HK-2 (cell line): ENCODE measurements around the gene RAP2C.

Experiments
- DNase-seq: peaks from one replicate; pipeline ENCODE4 v3.0.0-alpha.2; 2018; ENCODE audit not compliant: unreplicated experiment

RAP2C gene

DNA sequence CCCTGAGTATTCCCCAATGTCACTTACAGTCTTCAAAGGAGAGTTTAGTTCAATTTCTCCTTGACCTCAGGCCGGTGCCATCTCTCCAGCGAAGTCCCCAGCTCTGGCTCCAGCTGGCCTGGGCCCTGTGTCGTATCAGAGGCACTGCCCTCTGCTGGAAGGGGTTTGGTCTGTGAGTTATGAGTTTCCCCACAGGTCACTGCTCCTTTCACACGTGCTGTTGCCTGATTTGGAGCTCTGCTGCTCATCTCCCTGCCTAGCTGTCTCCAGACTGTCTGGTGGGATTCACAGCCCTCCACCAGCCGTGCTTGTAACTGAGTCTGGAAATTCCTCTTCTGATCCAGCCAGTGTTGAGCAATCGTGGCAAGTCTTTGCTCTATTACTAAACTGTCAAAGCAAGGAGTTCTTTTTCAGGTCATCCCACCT lies at the start of gene RAP2C:
RAP2C (minus strand) TSS at position 105 of the 426 bp plus-strand sequence. CDS start 2,179 bp downstream, outside the sequence.
- DNase-seq = peak; percentile 61

DNA sequence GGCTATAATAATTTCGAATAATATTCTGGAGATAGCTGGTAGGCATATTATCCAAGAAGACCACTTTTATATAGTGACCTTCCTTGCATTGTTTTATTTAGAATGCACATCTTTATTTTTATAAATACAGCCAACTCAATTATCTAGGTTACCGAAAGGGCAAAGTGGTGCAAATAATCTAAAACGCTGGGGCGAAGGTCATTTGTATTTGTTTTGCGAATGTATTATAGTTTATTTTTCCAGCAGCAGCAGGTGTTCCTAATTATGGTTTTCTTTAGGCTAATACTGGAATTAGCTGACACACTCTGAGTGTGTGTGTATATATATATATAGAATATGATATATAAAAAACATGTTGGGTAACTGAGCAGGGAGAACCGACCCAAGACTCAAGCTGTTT lies 48.1 kb upstream of the RAP2C start:
- DNase-seq = no peak

DNA sequence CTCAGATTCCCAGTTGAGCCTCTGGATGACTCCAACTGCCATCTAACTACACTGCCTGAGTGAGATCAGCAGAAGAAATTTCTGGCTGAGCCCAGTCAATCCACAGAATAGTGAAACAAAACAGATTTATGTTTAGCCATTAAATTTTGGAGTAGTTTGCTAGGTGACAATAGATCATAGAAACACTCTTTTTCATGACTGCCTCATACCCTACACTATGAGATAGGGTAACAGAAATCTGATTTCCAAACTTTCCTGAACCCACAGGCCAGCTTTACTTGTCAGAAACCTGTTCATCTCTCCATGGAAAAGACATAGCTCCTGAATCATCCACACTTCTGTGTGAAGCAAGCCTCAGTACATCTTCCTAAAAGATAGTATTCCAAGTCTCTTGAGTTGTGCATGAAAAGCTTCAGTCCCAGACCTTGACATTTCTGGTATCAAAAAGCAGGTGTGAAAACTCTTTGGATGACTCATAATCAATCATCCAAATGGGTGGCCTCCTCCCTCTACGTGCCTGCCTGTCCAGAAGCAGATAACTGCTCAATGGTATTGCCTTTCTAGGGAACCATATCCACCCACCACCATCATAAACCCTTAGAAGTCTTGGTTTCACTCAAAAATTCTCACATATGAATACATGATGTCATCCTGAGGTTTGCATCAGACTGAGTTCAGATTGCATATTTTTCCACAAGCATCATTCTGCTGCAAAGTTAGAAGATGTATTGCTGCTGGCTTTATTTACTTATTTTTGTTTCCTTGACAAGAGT lies 47.5 kb upstream of the RAP2C start:
- no peak for DNase-seq

DNA sequence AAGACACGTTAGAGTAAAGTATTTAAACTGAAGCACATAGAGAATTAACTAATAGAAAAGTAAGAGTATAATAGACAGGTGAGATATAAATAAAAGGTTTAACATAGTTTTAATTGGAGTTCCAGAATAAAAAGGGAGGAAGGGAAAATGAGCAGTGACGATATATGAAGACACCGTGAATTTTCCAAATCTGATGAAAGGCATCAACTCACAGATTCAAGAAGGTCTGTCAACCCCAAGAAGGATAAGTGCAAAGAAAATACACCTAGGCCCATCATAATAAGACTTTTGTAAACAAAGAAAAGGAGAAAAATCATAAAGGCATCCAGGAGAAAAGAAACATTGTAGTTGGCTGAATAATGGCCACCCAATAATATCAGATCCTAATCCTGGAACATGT lies 43.9 kb upstream of the RAP2C start:
- DNase-seq = no peak

DNA sequence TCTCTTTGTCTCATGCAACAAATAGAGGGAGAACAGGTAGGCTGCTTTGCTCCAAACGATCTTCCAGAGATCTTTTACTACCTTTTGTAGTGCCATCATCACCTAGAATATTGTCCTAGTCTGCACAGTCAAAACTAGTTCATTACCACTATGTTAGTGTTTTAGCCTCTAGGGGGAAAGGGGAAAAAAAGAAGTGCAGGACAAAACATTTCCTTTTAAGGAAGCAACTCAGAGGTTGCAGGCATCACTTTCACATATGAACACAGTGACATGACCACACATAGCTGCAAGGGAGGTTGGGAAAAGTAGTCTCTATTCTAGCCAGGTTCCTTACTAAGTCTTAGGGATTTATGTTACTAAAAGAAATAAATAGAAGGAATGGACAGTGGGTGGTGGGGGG lies 39.3 kb upstream of the RAP2C start:
- DNase-seq = no peak

DNA sequence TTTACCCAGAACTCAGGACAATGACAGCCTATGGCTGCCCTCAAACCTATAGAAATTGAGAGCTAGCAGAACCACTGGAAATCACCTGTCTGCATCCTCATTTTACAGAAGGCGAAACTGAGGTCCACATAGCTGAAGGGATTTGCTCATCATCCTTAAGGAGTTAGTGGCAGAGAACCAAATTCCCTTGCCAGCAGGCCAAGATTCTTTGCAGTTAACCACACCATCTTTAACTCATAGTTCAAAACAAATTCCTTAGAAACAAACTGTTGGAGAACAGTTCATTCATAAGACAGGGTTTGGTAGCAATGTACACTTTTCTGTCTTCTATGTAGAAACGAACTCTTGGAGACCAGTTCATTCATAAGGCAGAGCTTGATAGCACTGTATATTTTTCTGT lies 37.9 kb upstream of the RAP2C start:
- DNase-seq = no peak

DNA sequence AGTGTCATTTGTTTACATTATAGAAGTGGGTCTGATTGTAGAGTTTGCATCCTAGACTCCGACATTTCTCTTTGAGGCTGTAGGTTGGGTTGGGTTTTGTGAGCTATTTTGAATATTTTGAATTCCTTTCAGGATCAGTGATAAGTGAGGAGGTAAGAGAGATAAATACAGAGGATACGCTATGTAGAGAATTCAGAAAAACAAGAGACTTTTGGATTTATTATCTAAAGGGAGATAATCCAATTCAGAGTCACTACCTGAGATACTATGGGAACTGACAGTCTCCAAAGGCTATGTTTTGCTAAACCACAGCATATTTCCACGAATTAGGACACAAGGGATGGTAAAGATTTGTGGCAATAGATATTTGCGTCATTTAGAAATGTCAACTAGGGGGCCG lies 16.9 kb upstream of the RAP2C start:
- no peak for DNase-seq

DNA sequence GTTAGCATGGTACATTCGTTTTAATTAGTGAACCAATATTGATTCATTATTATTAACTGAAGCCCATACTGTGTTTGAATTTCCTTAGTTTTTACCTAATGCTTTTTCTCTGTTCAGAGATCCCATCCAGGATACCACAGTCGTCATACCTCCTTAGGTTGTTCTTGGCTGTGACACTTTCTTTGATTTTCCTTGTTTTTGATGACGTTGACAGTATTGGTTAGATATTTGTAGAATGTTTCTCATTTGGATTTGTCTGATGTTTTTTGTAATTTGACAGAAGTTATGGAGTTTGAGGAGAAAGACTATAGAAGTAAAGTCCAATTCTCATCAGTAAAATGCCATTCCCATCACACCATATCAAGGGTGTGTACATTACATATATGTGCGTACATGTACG lies 16.2 kb upstream of the RAP2C start:
- DNase-seq = no peak

DNA sequence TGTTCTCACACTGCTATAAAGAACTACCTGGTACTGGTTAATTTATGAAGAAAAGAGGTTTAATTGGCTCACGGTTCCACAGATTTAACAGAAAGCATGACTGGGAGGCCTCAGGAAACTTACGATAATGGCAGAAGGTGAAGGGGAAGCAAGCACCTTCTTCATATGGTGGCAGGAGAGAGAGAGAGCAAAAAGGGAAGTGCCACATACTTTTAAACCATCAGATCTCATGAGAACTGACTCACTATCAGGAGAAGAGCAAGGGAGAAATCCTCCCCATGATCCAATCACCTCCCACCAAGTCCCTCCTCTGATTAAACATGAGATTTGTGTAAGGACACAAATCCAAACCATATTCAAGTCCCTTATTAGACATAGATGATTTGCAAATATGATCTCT lies 12.3 kb upstream of the RAP2C start:
- DNase-seq = no peak

DNA sequence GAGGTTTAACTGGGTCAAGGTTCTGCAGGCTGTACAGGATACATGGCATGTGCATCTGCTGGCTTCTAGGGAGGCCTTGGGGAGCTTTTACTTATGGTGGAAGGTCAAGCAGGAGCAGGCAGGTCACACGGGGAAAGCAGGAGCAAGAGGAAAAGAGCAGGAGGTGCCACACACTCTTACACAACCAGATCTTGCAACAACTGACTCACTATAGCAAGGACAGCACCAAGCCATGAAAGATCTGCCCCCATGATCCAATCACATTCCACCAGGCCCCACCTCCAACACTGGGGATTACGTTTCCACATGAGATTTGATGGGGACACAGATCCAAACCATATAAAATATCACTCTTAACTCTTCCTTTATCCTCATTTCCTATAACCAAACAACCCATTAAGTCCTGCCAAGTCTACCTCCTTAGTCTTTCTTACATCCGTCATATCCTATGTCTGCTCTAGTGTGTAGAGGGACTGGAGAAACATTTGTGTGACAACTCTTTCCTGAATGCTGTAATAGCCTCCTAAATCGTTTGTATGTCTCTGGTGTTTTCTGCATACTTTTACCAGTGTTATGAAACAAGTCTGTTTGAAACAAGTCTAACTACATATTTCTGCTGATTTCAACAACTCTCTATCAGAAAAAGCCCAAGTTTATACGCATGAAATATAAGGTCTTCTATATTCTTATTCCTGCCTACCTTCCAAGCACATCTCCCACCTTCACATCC lies 8.3 kb upstream of the RAP2C start:
- no peak for DNase-seq

DNA sequence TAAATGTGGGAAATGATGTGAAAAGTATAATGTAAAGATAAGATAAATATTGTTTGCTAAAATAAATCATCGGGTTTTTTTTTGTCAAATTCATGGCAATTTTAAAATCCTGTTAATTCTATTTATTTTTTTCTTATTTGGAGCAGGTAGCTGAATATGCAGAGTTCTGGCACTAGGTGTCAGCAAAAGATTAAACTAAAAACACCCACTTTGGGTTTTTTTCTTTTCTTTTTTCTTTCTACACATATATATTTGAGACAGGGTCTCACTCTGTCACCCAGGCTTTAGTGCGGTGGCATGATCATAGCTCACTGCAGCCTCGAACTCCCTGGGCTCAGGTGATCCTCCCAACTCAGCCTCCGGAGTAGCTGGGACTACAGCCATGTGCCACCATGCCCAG lies 6.9 kb upstream of the RAP2C start:
- DNase-seq = no peak

DNA sequence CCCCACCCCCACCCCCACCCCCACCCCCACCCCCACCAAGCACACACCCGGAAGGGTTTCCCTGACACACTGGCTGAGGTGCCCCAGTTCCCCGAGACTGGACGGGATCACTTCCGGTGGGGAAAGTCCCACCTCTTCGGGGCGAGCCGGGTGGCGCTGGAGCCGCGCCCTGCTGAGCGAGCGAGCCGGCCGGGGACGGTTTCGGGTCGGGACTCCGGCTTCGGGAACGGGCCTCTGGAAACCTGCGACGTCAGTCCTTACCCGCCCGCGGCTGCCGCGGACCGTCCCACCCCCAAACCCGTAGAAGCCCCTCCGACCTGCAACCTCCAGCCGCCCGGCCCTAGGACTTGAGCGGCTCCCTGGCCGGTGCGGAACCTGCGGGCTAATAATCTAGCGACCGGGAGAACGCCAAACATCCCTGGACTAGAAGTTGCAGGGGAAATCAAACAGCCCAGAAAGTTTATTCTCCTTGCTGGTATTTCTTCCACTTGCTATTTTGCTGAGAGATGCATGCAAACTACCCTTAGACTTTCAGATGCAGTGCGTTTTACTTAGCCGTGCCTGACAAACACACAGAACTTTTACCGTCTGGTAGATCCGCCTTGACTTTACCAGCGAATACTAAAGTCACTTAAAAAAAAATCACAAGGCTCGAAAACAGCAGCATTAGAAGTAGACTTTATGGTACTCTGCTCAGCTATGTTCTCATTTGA lies 991 bp downstream of the RAP2C start:
- peak; percentile 78 for DNase-seq

DNA sequence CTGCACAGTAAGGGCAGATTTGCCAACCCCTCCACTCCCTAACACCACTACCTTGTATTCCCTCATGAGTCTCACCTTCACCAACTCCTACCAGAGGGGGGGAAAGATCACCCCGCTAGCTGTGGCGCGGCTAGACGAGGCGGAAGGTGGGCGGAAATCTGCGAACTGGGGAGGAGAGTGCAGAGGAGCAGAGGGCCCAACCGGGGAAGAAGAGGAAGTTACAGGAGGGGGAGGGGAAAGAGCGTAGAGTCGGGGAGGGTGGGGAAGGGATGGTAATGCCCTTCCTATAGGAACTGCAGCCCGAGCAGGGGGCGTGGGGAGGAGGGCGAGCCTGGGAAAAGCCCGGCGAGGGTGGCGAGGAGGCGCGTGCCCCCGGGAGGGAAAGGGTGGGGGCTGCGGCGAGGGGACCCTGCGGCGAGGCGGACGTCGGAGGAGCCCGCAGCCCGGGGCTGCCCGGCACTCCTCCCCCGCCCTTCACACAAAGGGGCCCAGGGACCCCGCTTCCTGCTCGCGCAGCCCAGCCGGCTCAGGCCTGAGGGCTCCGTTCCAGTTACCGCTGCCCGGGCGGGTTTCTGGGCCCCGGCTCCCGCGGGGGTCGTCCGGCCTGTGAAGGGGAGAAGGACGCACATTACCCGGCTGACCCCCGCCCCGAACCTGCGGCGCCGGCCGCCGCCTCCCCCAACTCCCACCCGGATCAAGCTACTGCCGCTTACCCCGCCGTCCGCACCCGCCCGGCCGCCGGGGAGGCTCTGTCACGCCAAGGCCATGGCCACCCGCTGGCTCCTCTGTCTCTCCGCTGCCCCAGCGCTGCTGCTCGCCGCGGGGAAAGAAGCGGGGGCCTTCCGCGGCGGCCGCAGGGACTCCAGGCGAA lies 1.8 kb downstream of the RAP2C start:
- peak; percentile 72 for DNase-seq

DNA sequence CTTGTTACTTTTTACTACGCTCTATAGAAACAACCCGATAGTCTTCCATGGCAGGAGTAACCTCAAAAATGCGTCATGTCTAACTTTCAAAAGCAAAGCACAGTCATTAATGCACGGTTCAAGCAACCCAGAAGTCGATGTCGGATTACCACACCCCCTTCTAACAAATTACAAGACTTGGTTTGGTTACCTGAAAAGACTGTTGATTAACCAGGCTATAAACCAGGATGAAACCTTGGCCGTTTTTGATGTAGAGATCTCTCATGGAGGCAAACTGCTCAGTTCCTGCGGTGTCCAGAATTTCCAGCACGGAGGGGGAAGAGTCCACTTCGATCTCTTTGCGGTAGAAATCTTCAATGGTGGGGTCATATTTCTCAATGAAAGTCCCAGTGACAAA lies 2.4 kb downstream of the RAP2C start:
- no peak for DNase-seq

DNA sequence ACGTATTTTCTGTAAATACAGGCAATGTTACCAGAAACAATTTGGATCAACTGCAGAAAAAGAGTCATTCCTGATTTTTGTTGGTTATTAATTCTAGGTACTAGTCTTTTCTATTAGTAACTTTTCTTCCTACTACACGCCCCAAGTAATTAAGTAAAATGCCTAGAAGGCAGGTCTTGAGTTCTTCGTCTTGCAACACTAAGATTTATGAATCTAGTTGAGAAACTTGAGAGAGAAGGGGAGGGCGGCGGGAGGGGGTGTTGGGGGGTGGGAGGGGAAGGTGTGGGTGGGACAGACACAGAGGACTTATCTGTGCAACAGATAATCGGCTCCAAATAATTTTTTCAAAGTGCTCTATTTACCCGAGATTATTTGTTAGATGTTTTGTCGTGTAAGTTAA lies 3.0 kb downstream of the RAP2C start:
- DNase-seq = no peak

DNA sequence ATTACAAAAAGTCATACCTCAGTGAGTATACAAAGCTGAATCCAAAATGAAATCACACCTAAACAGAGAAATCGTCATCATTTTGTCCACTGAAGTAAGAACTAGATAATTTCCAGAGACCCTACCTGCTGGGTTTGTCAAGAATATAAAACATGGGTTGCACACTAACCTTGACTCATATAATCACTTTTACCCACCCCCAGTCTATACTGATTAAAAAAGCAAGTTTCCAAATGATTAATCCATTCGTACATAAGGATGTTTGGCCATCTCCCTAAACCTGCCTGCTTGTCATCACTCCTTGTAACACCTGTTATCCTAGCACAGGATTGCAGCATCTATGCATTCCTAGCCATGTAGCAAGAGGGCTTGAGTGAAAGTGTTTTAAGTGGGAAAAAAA lies 4.7 kb downstream of the RAP2C start:
- no peak for DNase-seq

DNA sequence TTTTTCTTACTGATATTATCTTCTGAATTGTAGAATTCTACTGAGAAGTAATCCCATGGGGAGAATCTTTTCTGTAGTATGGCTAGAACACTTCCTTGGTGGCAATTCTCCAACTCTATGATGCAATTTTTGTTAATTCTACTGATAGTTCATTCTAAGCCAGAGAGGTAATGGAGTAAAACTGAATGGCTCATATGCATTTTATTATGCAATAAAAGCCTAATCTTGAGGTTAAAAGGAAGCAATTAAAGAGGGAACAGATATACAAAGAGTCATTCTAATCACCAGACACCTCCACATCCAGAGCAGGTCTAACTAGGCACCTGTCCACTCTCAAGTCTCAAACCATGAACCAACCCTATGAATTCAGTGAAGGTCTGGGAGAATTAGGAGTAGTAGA lies 9.7 kb downstream of the RAP2C start:
- no peak for DNase-seq

DNA sequence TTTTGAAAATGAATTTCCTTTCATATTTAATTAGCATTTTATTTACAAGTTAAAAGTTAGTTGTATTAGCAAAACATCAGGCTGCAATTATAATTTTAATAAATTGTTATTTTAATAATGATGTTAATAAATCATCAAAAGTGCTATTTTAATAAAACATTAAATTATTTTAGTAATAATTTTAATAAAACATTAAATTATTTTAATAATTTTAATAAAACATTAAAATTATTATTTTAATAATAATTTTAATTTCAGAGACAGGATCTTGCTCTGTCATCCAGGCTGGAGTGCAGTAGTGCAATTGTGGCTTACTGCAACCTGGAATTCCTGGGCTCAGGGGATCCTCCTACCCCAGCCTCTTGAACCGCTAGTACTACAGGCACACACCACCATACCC lies 10.8 kb downstream of the RAP2C start:
- no peak for DNase-seq

DNA sequence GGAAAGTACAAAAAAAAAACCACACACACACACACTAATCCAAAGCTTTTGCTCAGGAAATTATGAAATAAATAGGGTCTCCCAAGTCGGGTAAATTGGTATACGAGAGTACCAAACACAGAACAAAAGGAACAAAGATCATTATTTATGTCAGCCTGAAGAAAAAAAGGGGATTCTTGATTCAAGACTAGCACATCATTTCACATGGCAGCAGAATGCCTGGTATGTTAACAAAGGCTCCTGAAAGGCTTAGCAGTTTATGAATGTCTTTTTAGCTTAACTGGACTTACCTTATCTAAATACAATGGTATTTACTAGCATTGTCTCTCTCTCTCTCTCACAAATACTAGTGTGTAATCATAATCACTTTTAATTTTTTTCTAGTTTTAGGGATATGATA lies 11.3 kb downstream of the RAP2C start:
- no peak for DNase-seq

DNA sequence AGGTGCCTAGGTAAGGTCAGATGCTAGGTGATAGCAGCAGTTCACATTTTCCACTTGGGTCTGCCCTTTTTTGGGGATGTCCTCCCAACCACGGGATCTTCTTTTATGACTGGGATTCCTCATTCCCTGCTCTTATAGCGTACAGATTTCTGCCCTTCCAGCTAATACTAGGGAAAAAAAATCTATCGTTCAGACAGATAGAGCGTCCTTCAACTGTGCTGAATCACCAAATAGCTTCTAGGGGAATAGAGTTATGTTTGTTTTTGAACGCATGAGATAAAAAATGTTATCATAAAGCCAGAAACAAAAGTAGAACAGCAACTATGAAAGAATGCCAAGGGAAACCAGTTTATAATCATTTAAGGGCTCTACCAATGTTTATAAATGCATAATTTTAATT lies 13.0 kb downstream of the RAP2C start:
- no peak for DNase-seq

DNA sequence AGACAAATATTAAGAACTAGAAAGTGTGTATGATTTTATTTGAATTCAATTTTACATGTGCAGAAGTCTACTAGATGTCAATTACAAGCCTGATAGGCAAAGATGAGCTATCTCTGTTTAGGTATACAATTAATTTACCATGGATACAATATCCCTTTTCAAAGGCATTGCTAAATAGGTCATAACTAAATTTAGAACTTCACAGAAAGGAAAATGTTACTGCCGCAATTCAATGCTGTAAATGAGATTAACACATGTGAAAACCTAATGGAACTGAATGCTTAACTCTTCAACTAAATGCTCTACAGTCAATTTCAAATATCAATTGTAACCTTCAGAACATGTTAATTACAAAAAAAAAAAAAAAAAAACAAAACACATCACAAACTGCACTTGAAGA lies 14.6 kb downstream of the RAP2C start:
- DNase-seq = no peak

DNA sequence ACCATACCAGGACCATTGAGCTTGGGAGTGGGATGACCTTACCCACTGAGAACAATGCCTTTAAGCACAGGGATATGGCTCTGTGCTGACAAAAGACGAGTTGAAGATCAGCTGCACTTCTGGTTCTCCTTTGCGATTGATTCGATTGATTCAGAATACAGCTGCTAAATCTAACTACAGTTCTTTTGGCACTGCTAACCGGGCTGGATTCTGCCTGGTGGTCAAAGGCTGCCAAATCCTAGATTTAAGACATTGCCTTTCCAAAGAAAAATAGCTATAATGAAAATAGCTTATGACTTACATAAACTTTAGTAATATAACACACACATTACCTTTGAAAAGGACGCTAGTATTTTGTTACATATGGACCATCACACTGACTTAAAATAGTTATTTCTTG lies 18.3 kb downstream of the RAP2C start:
- no peak for DNase-seq
